ENCODE data around the gene FAAP20.
A peak's percentile ranks its signal among the peaks of the same experiment; 100 is the strongest.
"Not testable (repeated sequence)": the region's sequence is repeated elsewhere in the genome, so short reads cannot be mapped to it uniquely, and the experiment has no call there.

The FAAP20 gene

GRCh38 chr1:2156866-2157265 lies 37.7 kb downstream of the FAAP20 start:
- DNase-seq (ENCODE audit: low read depth): no peak

GRCh38 chr1:2155788-2156187 lies 38.8 kb downstream of the FAAP20 start:
- no peak for DNase-seq (ENCODE audit: low read depth)

- DNase-seq (ENCODE audit: low read depth): no peak
Observed at GRCh38 chr1:2155147-2155598, 39.4 kb downstream of the FAAP20 start.

DNA sequence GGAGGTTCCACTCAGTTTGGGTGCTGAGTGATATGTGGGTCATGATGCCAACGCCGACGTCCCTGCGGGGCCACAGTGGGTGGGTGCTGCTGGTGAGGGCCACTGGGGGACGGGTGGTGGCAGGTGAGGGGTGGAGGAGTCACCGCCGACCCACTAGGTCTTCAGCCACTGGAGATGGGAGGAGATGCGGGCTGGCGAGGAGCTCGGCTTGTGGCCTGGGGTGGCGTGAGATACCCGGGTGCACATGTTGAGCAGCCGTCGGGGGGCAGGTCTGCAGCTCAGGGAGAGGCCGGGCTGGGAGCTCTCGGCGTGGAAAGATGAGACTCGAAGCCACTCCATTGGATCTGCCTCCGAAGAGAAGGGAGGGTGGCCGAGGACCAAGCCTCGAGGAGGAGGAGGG lies 40.5 kb downstream of the FAAP20 start:
- DNase-seq (ENCODE audit: low read depth): no peak

DNA sequence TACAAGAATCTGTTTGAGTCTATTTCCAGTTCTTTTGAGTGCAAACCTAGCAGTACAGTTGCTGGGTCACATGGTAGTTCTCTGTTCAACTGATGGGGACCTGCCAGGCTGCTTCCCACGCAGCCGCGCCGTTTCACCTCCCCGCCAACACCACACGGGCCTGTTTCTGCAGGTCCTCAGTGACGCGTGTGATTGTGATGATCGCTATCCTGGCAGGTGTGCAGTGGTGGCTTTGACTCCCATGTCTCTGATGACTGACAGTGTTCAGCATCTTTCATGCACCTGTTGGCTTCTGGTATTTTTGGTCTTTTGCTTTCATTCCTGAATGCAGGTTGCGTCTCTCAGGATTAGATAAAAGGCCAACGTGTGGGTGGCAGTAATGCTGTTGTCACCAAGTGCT lies 41.6 kb downstream of the FAAP20 start:
- no peak for DNase-seq (ENCODE audit: low read depth)

- DNase-seq (ENCODE audit: low read depth): no peak
Observed at GRCh38 chr1:2151911-2152310, 42.7 kb downstream of the FAAP20 start.

- DNase-seq (ENCODE audit: low read depth): no peak
Observed at GRCh38 chr1:2151252-2151651, 43.3 kb downstream of the FAAP20 start.

- DNase-seq (ENCODE audit: low read depth): no peak
Observed at GRCh38 chr1:2150801-2151200, 43.8 kb downstream of the FAAP20 start.

DNA sequence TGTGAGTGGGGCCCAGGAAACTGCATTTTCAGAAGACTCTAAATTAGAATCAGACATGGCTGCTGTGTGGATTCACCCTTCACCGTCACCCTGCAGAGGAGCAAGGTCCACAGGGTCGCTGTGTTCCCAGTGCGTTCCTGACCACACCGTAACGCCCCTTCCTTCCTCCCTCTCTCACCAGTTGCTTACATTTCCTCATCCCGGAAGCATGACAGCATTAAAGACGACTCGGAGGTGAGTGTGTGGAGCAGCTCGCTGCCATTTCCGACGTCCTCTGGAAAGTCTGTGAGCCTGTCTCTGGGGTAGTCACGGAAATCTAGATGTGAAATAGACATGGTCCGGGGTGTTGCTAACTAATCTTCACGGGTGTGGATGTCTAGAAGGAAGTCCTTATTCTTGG lies 45.9 kb downstream of the FAAP20 start:
- peak; percentile 26 for DNase-seq (ENCODE audit: low read depth)

DNA sequence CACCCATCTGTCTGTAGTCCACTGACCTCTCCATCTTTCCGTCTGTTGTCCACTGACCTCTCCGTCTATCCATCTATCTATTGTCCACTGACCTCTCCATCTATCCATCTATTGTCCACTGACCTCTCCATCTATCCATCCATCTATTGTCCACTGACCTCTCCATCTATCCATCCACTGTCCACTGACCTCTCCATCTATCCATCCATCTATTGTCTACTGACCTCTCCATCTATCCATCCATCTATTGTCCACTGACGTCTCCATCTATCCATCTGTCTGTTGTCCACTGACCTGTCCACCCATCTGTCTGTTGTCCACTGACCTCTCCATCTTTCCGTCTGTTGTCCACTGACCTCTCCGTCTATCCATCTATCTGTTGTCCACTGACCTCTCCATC lies 46.7 kb downstream of the FAAP20 start:
- not testable (repeated sequence) for DNase-seq (ENCODE audit: low read depth)

GRCh38 chr1:2146836-2147517 lies 47.6 kb downstream of the FAAP20 start:
- DNase-seq (ENCODE audit: low read depth): no peak

DNA sequence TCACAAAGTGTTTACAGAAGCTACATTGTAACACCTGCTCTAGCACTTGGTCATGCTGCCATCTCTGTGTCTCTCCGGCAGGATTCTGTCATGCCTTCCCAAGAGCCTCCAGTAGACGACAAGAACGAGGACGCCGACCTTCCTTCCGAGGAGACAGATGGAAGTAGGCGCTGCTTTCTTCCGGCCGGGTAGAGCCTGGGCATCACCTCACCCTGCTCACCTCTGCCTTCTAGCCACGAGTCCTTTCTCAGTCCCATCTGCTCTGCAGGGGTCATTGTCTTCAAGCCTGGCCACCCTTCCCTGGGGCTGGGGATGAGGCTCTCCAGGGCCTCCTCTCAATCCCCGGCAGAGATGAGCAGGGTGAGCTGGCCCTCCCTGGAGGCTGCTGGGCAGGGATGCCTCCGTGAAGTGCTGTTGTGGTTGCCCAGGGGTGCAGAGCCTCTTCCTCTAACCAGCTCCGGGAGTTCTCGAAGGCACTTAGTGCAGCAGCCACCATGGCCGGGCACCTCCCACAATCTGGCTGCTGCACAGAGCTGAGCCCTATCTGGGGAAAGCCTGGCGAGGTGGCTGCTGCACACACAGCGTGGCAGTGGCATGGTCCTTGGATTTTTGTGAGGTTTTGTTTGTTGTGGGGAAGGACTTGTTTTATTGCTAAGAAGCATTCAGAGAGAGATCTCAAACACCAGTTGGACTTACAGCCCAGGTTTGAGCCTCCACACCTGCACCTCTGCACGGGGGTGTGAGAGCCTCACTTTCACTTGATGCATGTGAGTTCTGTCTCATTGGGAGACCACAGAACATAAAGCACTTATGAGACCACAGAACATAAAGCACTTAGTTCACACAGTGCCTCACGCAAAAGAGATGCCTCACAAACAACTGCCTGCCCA lies 48.4 kb downstream of the FAAP20 start:
- no peak for DNase-seq (ENCODE audit: low read depth)

DNA sequence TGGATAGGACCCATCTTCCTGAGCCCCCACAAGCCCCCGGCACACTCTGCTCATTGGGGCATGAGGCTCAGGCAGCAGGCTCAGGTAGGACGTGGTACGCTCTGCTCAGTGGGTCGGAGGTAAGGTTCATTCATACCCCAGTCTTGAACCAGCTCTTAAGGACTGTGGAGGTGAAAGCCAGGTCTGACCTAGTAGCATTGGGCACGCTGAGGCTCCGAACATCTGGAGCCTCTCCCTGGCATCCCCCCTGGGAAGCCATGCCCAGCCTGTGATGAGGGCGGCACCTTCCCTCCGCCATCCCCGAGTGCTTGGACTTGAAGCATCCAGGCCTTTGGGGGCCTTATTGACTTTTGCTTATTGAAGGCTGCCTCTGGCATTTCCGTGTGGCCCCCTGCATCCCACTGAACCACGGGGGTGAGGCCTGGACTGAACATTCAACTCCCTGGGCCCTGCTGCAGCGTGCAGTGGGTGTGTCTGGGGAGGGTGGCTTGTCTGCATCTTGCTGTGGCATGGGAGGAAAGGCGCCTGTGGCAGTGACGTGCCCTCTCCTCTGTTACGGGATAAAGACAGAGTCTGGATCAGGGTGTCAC lies 50.0 kb downstream of the FAAP20 start:
- no peak for DNase-seq (ENCODE audit: low read depth)

DNA sequence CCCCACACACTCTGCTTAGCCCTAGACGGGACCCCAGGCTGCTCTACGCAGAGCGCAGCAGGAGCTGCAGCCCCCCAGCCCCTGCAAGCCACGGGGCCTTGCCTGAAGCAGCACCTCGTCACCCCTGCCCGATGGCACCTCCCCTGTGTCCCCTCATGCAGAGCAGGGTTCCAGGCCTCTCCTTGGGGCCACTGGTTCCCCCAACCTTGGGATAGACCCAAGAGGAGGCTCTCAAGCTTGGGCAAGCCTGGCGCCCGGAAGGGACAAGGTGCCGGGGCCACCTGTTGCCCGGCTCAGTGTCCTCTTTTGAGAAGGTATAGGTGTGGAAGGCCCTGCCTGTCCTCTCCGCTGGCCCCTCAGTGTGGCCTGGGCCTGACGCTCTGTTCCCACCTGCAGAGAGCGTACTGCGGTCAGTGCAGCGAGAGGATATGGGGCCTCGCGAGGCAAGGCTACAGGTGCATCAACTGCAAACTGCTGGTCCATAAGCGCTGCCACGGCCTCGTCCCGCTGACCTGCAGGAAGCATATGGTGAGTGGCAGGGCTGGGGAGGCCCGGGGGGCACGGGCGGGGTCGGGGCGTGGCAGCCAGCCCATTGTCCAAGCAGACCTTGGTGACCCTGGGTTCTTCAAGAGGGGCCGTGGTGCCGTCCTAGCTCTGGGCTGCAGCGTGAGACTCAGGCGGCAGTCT lies 50.6 kb downstream of the FAAP20 start:
- DNase-seq (ENCODE audit: low read depth): no peak

- no peak for DNase-seq (ENCODE audit: low read depth)
Observed at GRCh38 chr1:2141025-2141424, 53.5 kb downstream of the FAAP20 start.
